Measurements from ENCODE around the gene ECHDC1.

Gene ECHDC1, protein sequence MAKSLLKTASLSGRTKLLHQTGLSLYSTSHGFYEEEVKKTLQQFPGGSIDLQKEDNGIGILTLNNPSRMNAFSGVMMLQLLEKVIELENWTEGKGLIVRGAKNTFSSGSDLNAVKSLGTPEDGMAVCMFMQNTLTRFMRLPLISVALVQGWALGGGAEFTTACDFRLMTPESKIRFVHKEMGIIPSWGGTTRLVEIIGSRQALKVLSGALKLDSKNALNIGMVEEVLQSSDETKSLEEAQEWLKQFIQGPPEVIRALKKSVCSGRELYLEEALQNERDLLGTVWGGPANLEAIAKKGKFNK

DNA sequence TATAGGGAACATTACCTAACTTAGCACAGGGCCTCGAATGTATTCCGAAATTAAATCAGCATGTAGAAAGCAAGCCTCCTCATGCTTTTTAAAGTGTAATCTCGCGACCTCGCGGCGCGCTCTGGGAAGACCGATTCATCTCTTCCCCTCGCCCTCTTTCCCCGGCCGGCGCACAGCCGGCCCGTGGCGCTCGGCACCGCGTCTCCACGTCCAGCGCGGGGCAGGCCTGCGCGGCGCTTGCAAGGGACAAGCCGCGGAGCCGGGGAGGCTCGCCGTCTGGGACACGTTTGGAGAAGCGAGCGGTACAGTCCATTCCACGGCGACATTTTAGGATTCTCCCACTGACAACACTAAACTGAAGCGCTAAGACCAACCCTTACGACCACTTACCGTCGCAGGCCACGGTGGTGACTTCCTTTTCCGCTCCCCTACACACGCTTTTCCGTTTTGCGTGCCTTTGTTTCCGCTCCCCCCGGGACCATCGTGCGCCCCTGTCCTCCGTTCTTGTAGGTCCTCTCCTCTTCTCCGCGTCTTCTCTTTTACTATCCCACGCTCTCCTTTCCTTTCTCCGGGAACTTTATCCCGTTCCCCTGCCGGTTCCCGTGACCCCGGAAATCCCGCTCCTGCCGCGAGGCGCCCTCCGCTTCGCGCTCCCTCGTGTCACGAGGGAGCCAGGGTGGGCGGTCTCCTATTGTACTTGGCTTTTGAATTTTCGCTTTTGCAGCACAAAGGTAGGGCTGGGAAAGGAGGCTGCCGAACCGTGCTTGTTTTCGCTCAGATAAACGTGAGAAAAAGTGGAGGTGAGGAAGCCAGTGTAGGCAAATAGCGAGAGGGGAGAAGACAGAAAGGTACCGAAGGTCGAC is at the start of gene ECHDC1:
TSS of gene ECHDC1 (minus strand) at position 664 of the 863 bp plus-strand sequence. CDS start 12,581 bp downstream, outside the sequence.
- Histone ChIP-seq H3K79me2 (ENCODE audit: insufficient read depth, low read length) (peaks cover 46% of the 10 kb centered on the region), H3K4me1 (ENCODE audit: insufficient read depth, low read length, severe bottlenecking) (peaks cover 42% of the 10 kb centered on the region), H3K27me3 (ENCODE audit: insufficient read depth, low read length) (no peaks in the 10 kb centered on the region), H3K9ac (ENCODE audit: low read length) (peak within 1 kb of the TSS; percentile 92), H3K9me3 (ENCODE audit: low read length) (no peaks in the 10 kb centered on the region), H3F3A (ENCODE audit: insufficient read depth, low read length) (no peaks in the 10 kb centered on the region), H4K20me1 (ENCODE audit: insufficient read depth, low read length) (no peaks in the 10 kb centered on the region), H3K9me2 (ENCODE audit: low read depth, low read length) (no peaks in the 10 kb centered on the region), H2AFZ (ENCODE audit: low read length) (peak within 1 kb of the TSS; percentile 66; the same call in 1 of the 2 replicates), H3K4me3 (ENCODE audit: low read depth, low read length, poor library complexity, severe bottlenecking) (peak within 1 kb of the TSS; percentile 85), H3K36me3 (ENCODE audit: insufficient read depth, low read length) (peaks cover 6% of the 10 kb centered on the region; the same call in 1 of the 2 replicates), H3K4me2 (ENCODE audit: low read length) (peak within 1 kb of the TSS; percentile 94), H3K27ac (ENCODE audit: low read depth, low read length, poor library complexity, severe bottlenecking) (peak within 1 kb of the TSS; percentile 62)
- TF ChIP-seq, protein P1, sequence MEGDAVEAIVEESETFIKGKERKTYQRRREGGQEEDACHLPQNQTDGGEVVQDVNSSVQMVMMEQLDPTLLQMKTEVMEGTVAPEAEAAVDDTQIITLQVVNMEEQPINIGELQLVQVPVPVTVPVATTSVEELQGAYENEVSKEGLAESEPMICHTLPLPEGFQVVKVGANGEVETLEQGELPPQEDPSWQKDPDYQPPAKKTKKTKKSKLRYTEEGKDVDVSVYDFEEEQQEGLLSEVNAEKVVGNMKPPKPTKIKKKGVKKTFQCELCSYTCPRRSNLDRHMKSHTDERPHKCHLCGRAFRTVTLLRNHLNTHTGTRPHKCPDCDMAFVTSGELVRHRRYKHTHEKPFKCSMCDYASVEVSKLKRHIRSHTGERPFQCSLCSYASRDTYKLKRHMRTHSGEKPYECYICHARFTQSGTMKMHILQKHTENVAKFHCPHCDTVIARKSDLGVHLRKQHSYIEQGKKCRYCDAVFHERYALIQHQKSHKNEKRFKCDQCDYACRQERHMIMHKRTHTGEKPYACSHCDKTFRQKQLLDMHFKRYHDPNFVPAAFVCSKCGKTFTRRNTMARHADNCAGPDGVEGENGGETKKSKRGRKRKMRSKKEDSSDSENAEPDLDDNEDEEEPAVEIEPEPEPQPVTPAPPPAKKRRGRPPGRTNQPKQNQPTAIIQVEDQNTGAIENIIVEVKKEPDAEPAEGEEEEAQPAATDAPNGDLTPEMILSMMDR (IDR thresholded peaks at IDR 0.05; ENCODE audit: low read length): no peak

DNA sequence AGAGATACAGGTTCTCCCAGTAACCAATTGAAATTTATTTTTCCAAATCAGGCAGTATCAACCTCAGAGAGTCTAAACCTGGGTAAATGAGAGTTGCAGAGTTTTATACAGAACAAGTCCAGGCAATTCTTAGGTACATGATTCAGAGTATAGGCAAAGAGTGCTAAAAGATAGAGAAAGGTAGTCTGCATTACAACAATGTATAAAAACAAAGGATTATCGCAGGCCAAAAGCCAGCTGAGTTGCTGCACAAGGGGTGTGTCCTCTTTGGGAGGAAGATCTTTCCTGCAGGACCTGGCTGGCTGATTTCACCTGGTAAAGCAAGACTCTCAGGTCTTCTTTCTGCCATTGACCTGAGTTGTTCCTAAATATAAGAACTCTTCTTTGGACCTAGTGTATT is 48.9 kb upstream of the ECHDC1 start:
- no peaks in the 10 kb centered on the region for H3F3A ChIP-seq (ENCODE audit: insufficient read depth, low read length)
- no peaks in the 10 kb centered on the region for H3K9me2 ChIP-seq (ENCODE audit: low read depth, low read length)
- no peak overlapping the region for H3K9ac ChIP-seq (ENCODE audit: low read length)
- TF ChIP-seq, protein P1 (IDR thresholded peaks at IDR 0.05; ENCODE audit: low read length): no peak
- no peak for TF ChIP-seq EZH2 (IDR thresholded peaks at IDR 0.05; ENCODE audit: borderline replicate concordance, low read length)
- H3K9me3 ChIP-seq (ENCODE audit: low read length): no peaks in the 10 kb centered on the region
- no peak overlapping the region for H3K27ac ChIP-seq (ENCODE audit: low read depth, low read length, poor library complexity, severe bottlenecking)
- no peaks in the 10 kb centered on the region for H3K36me3 ChIP-seq (ENCODE audit: insufficient read depth, low read length)
- H4K20me1 ChIP-seq (ENCODE audit: insufficient read depth, low read length): no peaks in the 10 kb centered on the region
- H3K79me2 ChIP-seq (ENCODE audit: insufficient read depth, low read length): no peaks in the 10 kb centered on the region
- H3K27me3 ChIP-seq (ENCODE audit: insufficient read depth, low read length): no peaks in the 10 kb centered on the region
- H3K4me1 ChIP-seq (ENCODE audit: insufficient read depth, low read length, severe bottlenecking): no peaks in the 10 kb centered on the region
- H3K4me3 ChIP-seq (ENCODE audit: low read depth, low read length, poor library complexity, severe bottlenecking): no peak overlapping the region
- H3K4me2 ChIP-seq (ENCODE audit: low read length): no peak overlapping the region
- H2AFZ ChIP-seq (ENCODE audit: low read length): no peak overlapping the region

DNA sequence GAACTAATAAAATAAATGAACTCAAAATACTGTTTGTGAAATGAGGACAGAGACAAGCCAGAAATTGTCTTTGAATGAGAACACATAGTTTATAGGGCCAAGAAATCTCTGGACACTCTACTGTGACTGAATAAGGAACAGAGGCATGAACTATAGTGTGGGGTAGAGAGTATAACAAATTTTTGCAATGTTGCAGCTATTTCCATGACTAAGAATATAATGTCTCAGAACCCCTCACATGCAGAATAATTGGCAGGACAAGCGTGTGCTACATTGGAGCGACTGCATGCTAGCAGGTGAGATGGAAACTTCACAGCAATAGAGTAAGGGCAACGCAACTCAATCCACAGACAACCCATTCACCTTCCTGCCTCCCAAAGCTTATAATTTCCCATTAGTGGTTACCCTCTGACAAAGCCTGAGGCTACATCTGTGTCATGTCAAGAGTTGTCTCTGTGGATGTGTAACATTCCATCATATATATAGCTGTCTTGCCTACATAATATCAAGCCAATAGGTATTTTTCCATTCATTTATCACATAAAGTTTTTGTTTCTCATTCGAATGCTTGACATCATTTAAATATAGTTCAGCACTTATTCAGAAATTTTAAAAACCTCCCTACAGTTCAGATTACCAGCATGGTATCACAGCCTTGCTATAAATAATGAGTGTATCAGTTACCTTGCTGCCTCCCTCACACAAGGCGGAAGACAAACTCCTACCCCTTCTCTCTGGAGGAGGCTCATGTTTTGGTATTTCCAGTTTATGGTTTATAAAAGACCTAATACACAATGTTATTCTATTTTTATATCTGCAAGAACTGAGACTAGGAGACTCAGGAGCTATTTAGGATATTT is 47.9 kb upstream of the ECHDC1 start:
- no peak overlapping the region for H3K27ac ChIP-seq (ENCODE audit: low read depth, low read length, poor library complexity, severe bottlenecking)
- H3K27me3 ChIP-seq (ENCODE audit: insufficient read depth, low read length): no peaks in the 10 kb centered on the region
- H3K4me2 ChIP-seq (ENCODE audit: low read length): no peak overlapping the region
- no peaks in the 10 kb centered on the region for H4K20me1 ChIP-seq (ENCODE audit: insufficient read depth, low read length)
- no peak overlapping the region for H3K4me3 ChIP-seq (ENCODE audit: low read depth, low read length, poor library complexity, severe bottlenecking)
- no peak overlapping the region for H3K9ac ChIP-seq (ENCODE audit: low read length)
- H3K36me3 ChIP-seq (ENCODE audit: insufficient read depth, low read length): no peaks in the 10 kb centered on the region
- no peaks in the 10 kb centered on the region for H3K9me3 ChIP-seq (ENCODE audit: low read length)
- H3K79me2 ChIP-seq (ENCODE audit: insufficient read depth, low read length): no peaks in the 10 kb centered on the region
- no peaks in the 10 kb centered on the region for H3K4me1 ChIP-seq (ENCODE audit: insufficient read depth, low read length, severe bottlenecking)
- H3F3A ChIP-seq (ENCODE audit: insufficient read depth, low read length): no peaks in the 10 kb centered on the region
- no peak overlapping the region for H2AFZ ChIP-seq (ENCODE audit: low read length)
- TF ChIP-seq, protein P1 (IDR thresholded peaks at IDR 0.05; ENCODE audit: low read length): no peak
- no peak for TF ChIP-seq EZH2 (IDR thresholded peaks at IDR 0.05; ENCODE audit: borderline replicate concordance, low read length)
- H3K9me2 ChIP-seq (ENCODE audit: low read depth, low read length): no peaks in the 10 kb centered on the region

All from OCI-LY1 (cell line).